Psoas muscle (tissue), 8 donors: ENCODE measurements around the gene ZEB2. TPM values are rescaled to one million over a fixed set of nuclear protein-coding genes. Genes with fewer than 3 reads are reported as not detected.

ENCODE experiments used
- ATAC-seq, 4 donors: fragments of 200-7000 bp; cut with Tn5 transposase; one replicate each; pipeline ENCODE4 v1.9.1; 2020; ENCODE audit warnings: moderate library complexity in 3 of 4, mild to moderate bottlenecking in 2 of 4
- DNase-seq, 2 donors: peaks; one replicate each; pipeline ENCODE4 v3.0.0-alpha.2; 2020
- H3K27ac ChIP-seq: fragments of 200-600 bp; one replicate; pipeline ENCODE4 v1.8.0; 2022
- H3K27me3 ChIP-seq, 3 donors: fragments of 200-600 bp in 1 of 3; one replicate each; pipeline versions ENCODE4 v1.6.1 to v1.8.0; 2013 to 2022; ENCODE audit warnings: low read length in 2 of 3, mild to moderate bottlenecking in 2 of 3, moderate library complexity in 1 of 3; ENCODE audit not compliant: insufficient read depth in 3 of 3
- H3K36me3 ChIP-seq, 2 donors: fragments of 200-600 bp in 1 of 2; one replicate each; pipeline versions ENCODE4 v1.6.1 to v1.8.0; 2013 to 2022; ENCODE audit warnings: low read depth in 1 of 2, mild to moderate bottlenecking in 1 of 2, moderate library complexity in 1 of 2; ENCODE audit not compliant: insufficient read depth in 1 of 2
- H3K4me1 ChIP-seq: fragments of 200-600 bp; one replicate; pipeline ENCODE4 v1.8.0; 2022
- H3K4me3 ChIP-seq: fragments of 200-600 bp; one replicate; pipeline ENCODE4 v1.8.0; 2022; ENCODE audit warnings: mild to moderate bottlenecking
- H3K9me3 ChIP-seq: fragments of 200-600 bp; one replicate; pipeline ENCODE4 v1.8.0; 2022
- CTCF ChIP-seq: fragments of 200-600 bp; IDR thresholded peaks from one replicate; pipeline ENCODE4 v1.8.0; 2022; ENCODE audit warnings: antibody characterized with exemption
- WGBS, 3 donors: extraction: QIAGEN DNeasy Blood & Tissue Kit; methylation state at CpG; one replicate each; pipeline versions ENCODE4 v1.1.6 to v1.1.7; 2013; 5-methylcytosine and 5-hydroxymethylcytosine counted together
- intact Hi-C, 2 donors: fragments of 100-400 bp; cut with DNase I; formaldehyde crosslinking; loops; one replicate each; pipeline versions ENCODE4 v1.11.0 to v1.14.2; 2022
- polyA plus RNA-seq, 3 donors: library from polyadenylated mRNA; stranded (reverse); fragments of 200-250 nt; gene quantifications; one replicate each; pipeline ENCODE4 v1.2.3, GENCODE V29; 2013
- total RNA-seq, 4 donors: library from RNA; stranded (reverse); fragmentation: NEBNext Ultra II Directional in 2 of 4; extraction: Animal tissue kit (Norgen Biotek cat#: 25700) in 2 of 4; gene quantifications; one replicate each; pipeline versions ENCODE4 v1.2.1 to v1.2.4, GENCODE V29; 2021 to 2023
- donor health status: healthy with polysubstance abuse.
- donor health status: DM: no; HTN: no; CAD: no; lungs with moderate emphysema.
- donor health status: Bipolar disorder and iron deficiency.
- donor health status: healthy.
- donor health status: DM: yes; HTN: yes; CAD: no.
- donor health status: DM: no; HTN: no; CAD: no.
- donor health status: DM: no; HTN: no; CAD: no.
- donor health status: DM: yes; HTN: yes; CAD: no.

ZEB2 gene
- total and polyA plus RNA-seq, 7 donors, result 11.6 to 48.7 (median 23.3) TPM

- intact Hi-C loops, result no loop called here
- TF ChIP-seq CTCF, result no peak
- DNase-seq, result no peak
These were observed 165.0 kb downstream of the ZEB2 start for GRCh38 chr2:144354953-144355352.

GRCh38 chr2:144351687-144352086, 168.2 kb downstream of the ZEB2 start:
- DNase-seq, result no peak
- TF ChIP-seq CTCF, result no peak
- 75 to 86% (median 80%) methylated on average over 5 of the region's 5 CpGs for WGBS, 3 donors

More at GRCh38 chr2:144354953-144355352, 165.0 kb downstream of the ZEB2 start:
- H3K27ac ChIP-seq, result no peak overlapping the region
- no peak for ATAC-seq
- 56 to 76% (median 65%) methylated on average over 3 of the region's 3 CpGs for WGBS, 3 donors
- H3K36me3 ChIP-seq, result no peaks in the 10 kb centered on the region
- no peaks in the 10 kb centered on the region for H3K9me3 ChIP-seq
- no peaks in the 10 kb centered on the region for H3K4me1 ChIP-seq
- no peaks in the 10 kb centered on the region for H3K27me3 ChIP-seq
- H3K4me3 ChIP-seq, result no peak overlapping the region

GRCh38 chr2:144350151-144350802, 169.6 kb downstream of the ZEB2 start:
- no peaks in the 10 kb centered on the region for H3K27me3 ChIP-seq
- intact Hi-C loops, result no loop called here
- DNase-seq (no peak), ATAC-seq (no peak)
- H3K4me1 ChIP-seq, result peaks cover 5% of the 10 kb centered on the region
- 57 to 60% (median 59%) methylated on average over 7 of the region's 7 CpGs for WGBS, 3 donors
- no peaks in the 10 kb centered on the region for H3K36me3 ChIP-seq
- H3K9me3 ChIP-seq, result no peaks in the 10 kb centered on the region
- no peak overlapping the region for H3K4me3 ChIP-seq
- no peak for TF ChIP-seq CTCF
- H3K27ac ChIP-seq, result no peak overlapping the region

More at GRCh38 chr2:144351687-144352086, 168.2 kb downstream of the ZEB2 start:
- no peak for ATAC-seq
- H3K4me3 ChIP-seq, result no peak overlapping the region
- H3K9me3 ChIP-seq, result no peaks in the 10 kb centered on the region
- H3K27ac ChIP-seq, result no peak overlapping the region
- H3K27me3 ChIP-seq, result no peaks in the 10 kb centered on the region
- intact Hi-C loops, result no loop called here
- H3K4me1 ChIP-seq, result peaks cover 5% of the 10 kb centered on the region
- no peaks in the 10 kb centered on the region for H3K36me3 ChIP-seq

GRCh38 chr2:144349674-144350073, 170.2 kb downstream of the ZEB2 start:
- H3K36me3 ChIP-seq, result no peaks in the 10 kb centered on the region
- DNase-seq (no peak), ATAC-seq (no peak)
- H3K4me3 ChIP-seq, result no peak overlapping the region
- WGBS, 3 donors, result 60 to 75% (median 61%) methylated on average over 3 of the region's 3 CpGs
- no peak for TF ChIP-seq CTCF
- peaks cover 5% of the 10 kb centered on the region for H3K4me1 ChIP-seq
- H3K27me3 ChIP-seq, result no peaks in the 10 kb centered on the region
- H3K27ac ChIP-seq, result peak overlapping the region; percentile 2
- intact Hi-C loops, result no loop called here
- H3K9me3 ChIP-seq, result no peaks in the 10 kb centered on the region

GRCh38 chr2:144348846-144349245, 171.1 kb downstream of the ZEB2 start:
- ATAC-seq (no peak), DNase-seq (no peak)
- intact Hi-C loops, result no loop called here
- Histone ChIP-seq H3K27me3 (no peaks in the 10 kb centered on the region), H3K4me1 (peaks cover 5% of the 10 kb centered on the region), H3K36me3 (no peaks in the 10 kb centered on the region), H3K4me3 (no peak overlapping the region), H3K9me3 (no peaks in the 10 kb centered on the region), H3K27ac (no peak overlapping the region)
- no peak for TF ChIP-seq CTCF
- 42 to 60% (median 57%) methylated on average over 2 of the region's 2 CpGs for WGBS, 3 donors
